ENCODE results near the gene CUL2. TPM values are rescaled to one million over a fixed set of nuclear protein-coding genes. Genes with fewer than 3 reads are reported as not detected.

CUL2 gene
- total RNA-seq, 1 donor from 2014 or later = 18.7 TPM

DNA sequence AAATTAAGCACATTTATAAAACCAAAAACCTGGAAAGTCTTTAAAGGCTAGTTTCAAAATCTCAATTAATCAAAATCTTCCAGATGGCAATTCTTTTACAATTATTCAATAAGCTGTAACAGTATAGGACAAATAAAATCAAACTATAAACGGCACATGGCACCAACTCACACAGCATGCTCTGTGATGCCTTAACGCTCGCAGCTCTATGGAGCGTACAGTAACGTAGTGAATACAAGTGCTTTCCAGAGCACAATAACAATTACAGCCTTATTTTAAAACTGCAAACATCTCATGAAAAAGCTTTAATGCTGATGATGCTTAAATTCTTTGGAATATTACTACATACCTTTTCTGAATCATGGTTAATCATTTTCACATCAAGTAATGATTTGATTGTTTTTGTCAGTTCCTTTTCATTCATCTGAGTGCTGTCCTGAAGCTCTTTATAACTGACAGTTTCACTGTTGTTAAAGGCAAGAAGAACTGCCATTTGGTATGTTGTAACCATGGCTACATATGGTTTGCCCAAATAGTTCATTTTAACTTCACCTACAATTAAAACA lies 74.2 kb downstream of the CUL2 start:
- H3K9me3 ChIP-seq = no peaks in the 10 kb centered on the region
- no peak overlapping the region for H3K27ac ChIP-seq
- DNase-seq (ENCODE audit: extremely low spot score in 2 of 2) = no peak
- TF ChIP-seq CTCF (IDR thresholded peaks at IDR 0.05) (no peak), POLR2AphosphoS5 (IDR thresholded peaks at IDR 0.05; ENCODE audit: insufficient read depth in 1 of 2, low read depth in 1 of 2) (no peak)
- peaks cover 8% of the 10 kb centered on the region for H3K4me1 ChIP-seq
- intact Hi-C loops (cut with DNase I) = no loop called here
- H3K4me3 ChIP-seq = no peak overlapping the region
- peaks cover 0 to 19% of the 10 kb centered on the region in 2 donors for H3K36me3 ChIP-seq
- H3K27me3 ChIP-seq = no peaks in the 10 kb centered on the region

DNA sequence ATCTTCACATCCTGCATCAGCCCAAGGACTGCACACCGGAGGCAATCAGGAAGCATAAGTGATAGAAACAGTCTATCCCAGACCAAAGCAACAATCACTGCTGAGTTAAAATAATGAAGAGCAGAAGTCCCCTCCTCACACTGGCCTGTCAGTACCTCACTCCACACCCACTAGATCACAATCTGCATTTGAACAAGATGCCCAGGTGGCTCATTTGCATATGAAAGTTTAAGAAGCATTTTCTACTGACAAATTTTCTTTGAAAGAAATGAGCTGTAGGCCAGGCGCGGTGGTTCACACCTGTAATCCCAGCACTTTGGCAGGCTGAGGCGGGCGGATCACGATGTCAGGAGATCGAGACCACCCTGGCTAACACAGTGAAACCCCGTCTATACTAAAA lies 77.4 kb downstream of the CUL2 start:
- no peak for DNase-seq (ENCODE audit: extremely low spot score in 2 of 2)
- H3K27me3 ChIP-seq = no peaks in the 10 kb centered on the region
- TF ChIP-seq CTCF (IDR thresholded peaks at IDR 0.05) = no peak
- no peak for TF ChIP-seq POLR2A (IDR thresholded peaks at IDR 0.05)
- no peak for TF ChIP-seq POLR2AphosphoS5 (IDR thresholded peaks at IDR 0.05; ENCODE audit: insufficient read depth in 1 of 2, low read depth in 1 of 2)
- H3K36me3 ChIP-seq = peaks cover 0 to 36% of the 10 kb centered on the region in 2 donors
- no peak overlapping the region for H3K4me3 ChIP-seq
- intact Hi-C loops (cut with DNase I) = no loop called here
- H3K4me1 ChIP-seq = no peaks in the 10 kb centered on the region
- H3K27ac ChIP-seq = no peak overlapping the region
- H3K9me3 ChIP-seq = no peaks in the 10 kb centered on the region

DNA sequence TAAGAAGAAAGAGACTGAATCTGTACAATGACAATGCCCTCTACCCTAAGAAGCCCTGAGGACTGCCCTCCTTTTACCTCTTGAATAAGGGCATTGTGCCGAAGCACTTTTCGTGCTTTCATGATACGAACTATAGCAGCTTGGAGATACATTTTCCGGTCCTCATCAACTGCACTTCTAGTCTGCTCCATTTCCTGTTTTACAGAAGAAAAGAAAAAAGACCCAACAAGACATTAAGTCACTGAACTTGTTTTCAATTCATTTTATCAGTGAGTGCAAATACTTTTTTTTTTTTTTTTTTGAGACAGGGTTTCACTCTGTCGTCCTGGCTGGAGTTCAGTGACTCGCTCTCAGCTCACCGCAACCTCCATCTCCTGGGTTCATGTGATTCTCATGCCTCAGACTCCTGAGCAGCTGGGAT lies 78.4 kb downstream of the CUL2 start:
- Histone ChIP-seq H3K36me3 (peaks cover 0 to 39% of the 10 kb centered on the region in 2 donors), H3K4me1 (no peaks in the 10 kb centered on the region)
- intact Hi-C loops (cut with DNase I) = no loop called here

DNA sequence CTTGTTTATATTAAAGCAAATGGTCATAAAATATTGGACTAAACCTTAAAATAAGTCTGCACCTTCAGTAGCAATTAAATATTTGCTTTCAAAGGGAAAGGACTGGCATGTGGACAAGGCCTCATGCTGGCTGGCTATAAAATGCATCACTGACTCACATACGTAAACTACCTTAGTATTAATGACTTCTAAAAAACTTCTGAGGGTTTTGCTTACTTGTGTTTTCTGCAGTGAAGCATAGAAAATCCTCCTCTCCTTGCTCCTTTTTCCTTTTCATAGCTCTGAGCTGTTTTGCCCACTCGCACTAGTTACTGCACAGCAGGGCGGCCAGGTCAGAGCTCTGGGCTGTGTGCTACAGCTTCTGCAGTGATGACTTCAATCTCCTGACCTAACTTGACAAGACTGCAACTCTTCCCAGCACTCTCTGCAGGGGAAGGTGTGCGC lies 82.3 kb downstream of the CUL2 start:
- DNase-seq (ENCODE audit: extremely low spot score in 2 of 2) = no peak
- Histone ChIP-seq H3K9me3 (no peaks in the 10 kb centered on the region), H3K4me3 (no peak overlapping the region), H3K4me1 (no peaks in the 10 kb centered on the region), H3K36me3 (peaks cover 0 to 38% of the 10 kb centered on the region in 2 donors), H3K27ac (no peak overlapping the region), H3K27me3 (no peaks in the 10 kb centered on the region)
- no peak for TF ChIP-seq POLR2A (IDR thresholded peaks at IDR 0.05)
- no peak for TF ChIP-seq CTCF (IDR thresholded peaks at IDR 0.05)
- no peak for TF ChIP-seq POLR2AphosphoS5 (IDR thresholded peaks at IDR 0.05; ENCODE audit: insufficient read depth in 1 of 2, low read depth in 1 of 2)
- intact Hi-C loops (cut with DNase I) = no loop called here

More for the DNA sequence above, 78.4 kb downstream of the CUL2 start:
- Histone ChIP-seq H3K9me3 (no peaks in the 10 kb centered on the region), H3K27me3 (no peaks in the 10 kb centered on the region), H3K27ac (no peak overlapping the region), H3K4me3 (no peak overlapping the region)
- no peak for DNase-seq (ENCODE audit: extremely low spot score in 2 of 2)
- TF ChIP-seq POLR2A (IDR thresholded peaks at IDR 0.05) = no peak
- TF ChIP-seq CTCF (IDR thresholded peaks at IDR 0.05) = no peak
- TF ChIP-seq POLR2AphosphoS5 (IDR thresholded peaks at IDR 0.05; ENCODE audit: insufficient read depth in 1 of 2, low read depth in 1 of 2) = no peak

- H3K36me3 ChIP-seq = peaks cover 0 to 29% of the 10 kb centered on the region in 2 donors
- intact Hi-C loops (cut with DNase I) = no loop called here
- TF ChIP-seq POLR2A (IDR thresholded peaks at IDR 0.05) = no peak
Observed at GRCh38 chr10:35006836-35007235, 83.3 kb downstream of the CUL2 start.

More at GRCh38 chr10:35006836-35007235, 83.3 kb downstream of the CUL2 start:
- H3K9me3 ChIP-seq = no peaks in the 10 kb centered on the region
- H3K27me3 ChIP-seq = no peaks in the 10 kb centered on the region
- H3K27ac ChIP-seq = no peak overlapping the region
- H3K4me1 ChIP-seq = no peaks in the 10 kb centered on the region
- no peak overlapping the region for H3K4me3 ChIP-seq
- no peak for DNase-seq (ENCODE audit: extremely low spot score in 2 of 2)
